RWPE2 (cell line): ENCODE results near the gene DSCAML1.

ENCODE experiments used
- ATAC-seq: fragments of 200-7000 bp; cut with Tn5 transposase; 3 replicates; pipeline ENCODE4 v1.9.1; 2021; ENCODE audit warnings: low read depth
- DNase-seq: peaks from one replicate; pipeline ENCODE4 v3.0.0-alpha.2; 2020; ENCODE audit warnings: low spot score
- H3K27ac ChIP-seq: fragments of 450-650 bp; 2 replicates; pipeline ENCODE4 v1.5.1; 2017; ENCODE audit warnings: mild to moderate bottlenecking; ENCODE audit not compliant: poor library complexity, severe bottlenecking
- H3K27me3 ChIP-seq: fragments of 250-450 bp; sonication (Bioruptor Pico); 2 replicates; pipeline ENCODE4 v1.5.1; 2021; ENCODE audit warnings: mild to moderate bottlenecking, moderate library complexity; ENCODE audit not compliant: insufficient read depth, poor library complexity, severe bottlenecking
- H3K36me3 ChIP-seq: fragments of 250-450 bp; sonication (Bioruptor Pico); 2 replicates; pipeline ENCODE4 v1.5.1; 2020; ENCODE audit warnings: low read depth, mild to moderate bottlenecking, moderate library complexity
- H3K4me1 ChIP-seq: fragments of 250-450 bp; sonication (Bioruptor Pico); 2 replicates; pipeline ENCODE4 v1.5.1; 2021; ENCODE audit warnings: mild to moderate bottlenecking, moderate library complexity; ENCODE audit not compliant: insufficient read depth, poor library complexity, severe bottlenecking
- H3K4me3 ChIP-seq: fragments of 250-450 bp; sonication (Bioruptor Pico); 2 replicates; pipeline ENCODE4 v1.5.1; 2021; ENCODE audit warnings: mild to moderate bottlenecking, moderate library complexity; ENCODE audit not compliant: severe bottlenecking
- H3K9me3 ChIP-seq: fragments of 250-450 bp; sonication (Bioruptor Pico); 2 replicates; pipeline ENCODE4 v1.5.1; 2021; ENCODE audit warnings: mild to moderate bottlenecking, moderate library complexity; ENCODE audit not compliant: severe bottlenecking
- CTCF ChIP-seq: fragments of 450-650 bp; IDR thresholded peaks from one replicate; pipeline ENCODE4 v1.5.1; 2017; ENCODE audit warnings: mild to moderate bottlenecking, moderate library complexity; ENCODE audit not compliant: poor library complexity, severe bottlenecking

DSCAML1 gene

GRCh38 chr11:117524468-117525183 is 272.4 kb downstream of the DSCAML1 start:
- ATAC-seq, result no peak
- TF ChIP-seq CTCF, result no peak
- H3K4me1 ChIP-seq, result no peaks in the 10 kb centered on the region
- H3K27ac ChIP-seq, result no peak overlapping the region
- no peaks in the 10 kb centered on the region for H3K27me3 ChIP-seq
- H3K9me3 ChIP-seq, result no peaks in the 10 kb centered on the region
- no peaks in the 10 kb centered on the region for H3K36me3 ChIP-seq
- no peak for DNase-seq
- no peak overlapping the region for H3K4me3 ChIP-seq

- no peak for DNase-seq
- Histone ChIP-seq H3K4me3 (no peak overlapping the region), H3K9me3 (no peaks in the 10 kb centered on the region), H3K27ac (no peak overlapping the region), H3K36me3 (no peaks in the 10 kb centered on the region), H3K4me1 (no peaks in the 10 kb centered on the region), H3K27me3 (no peaks in the 10 kb centered on the region)
- no peak for TF ChIP-seq CTCF
- ATAC-seq, result peak; percentile 60; the same call in 1 of the 3 replicates
Observed at GRCh38 chr11:117523680-117524079, 273.3 kb downstream of the DSCAML1 start.

GRCh38 chr11:117521974-117522373 is 275.0 kb downstream of the DSCAML1 start:
- H3K27me3 ChIP-seq, result no peaks in the 10 kb centered on the region

GRCh38 chr11:117520966-117521365 is 276.1 kb downstream of the DSCAML1 start:
- H3K9me3 ChIP-seq, result no peaks in the 10 kb centered on the region
- no peaks in the 10 kb centered on the region for H3K27me3 ChIP-seq
- no peak for ATAC-seq
- H3K27ac ChIP-seq, result no peak overlapping the region
- TF ChIP-seq CTCF, result no peak
- no peaks in the 10 kb centered on the region for H3K36me3 ChIP-seq
- no peaks in the 10 kb centered on the region for H3K4me1 ChIP-seq
- DNase-seq, result no peak
- no peak overlapping the region for H3K4me3 ChIP-seq

More at GRCh38 chr11:117521974-117522373, 275.0 kb downstream of the DSCAML1 start:
- Histone ChIP-seq H3K4me1 (no peaks in the 10 kb centered on the region), H3K27ac (no peak overlapping the region), H3K36me3 (no peaks in the 10 kb centered on the region), H3K9me3 (no peaks in the 10 kb centered on the region), H3K4me3 (no peak overlapping the region)
- no peak for TF ChIP-seq CTCF
- ATAC-seq, result no peak
- no peak for DNase-seq

- no peak for TF ChIP-seq CTCF
- Histone ChIP-seq H3K9me3 (no peaks in the 10 kb centered on the region), H3K4me3 (no peak overlapping the region), H3K27ac (no peak overlapping the region), H3K36me3 (no peaks in the 10 kb centered on the region), H3K4me1 (no peaks in the 10 kb centered on the region), H3K27me3 (no peaks in the 10 kb centered on the region)
- no peak for DNase-seq
- ATAC-seq, result no peak
Observed at GRCh38 chr11:117520201-117520600, 276.8 kb downstream of the DSCAML1 start.
